ENCODE results near the gene HOXB7. TPM values are rescaled to one million over a fixed set of nuclear protein-coding genes. Genes with fewer than 3 reads are reported as not detected.

HOXB7 gene
- total RNA-seq, 2 experiments from 2014 or later = 9.2 to 16.3 TPM

DNA sequence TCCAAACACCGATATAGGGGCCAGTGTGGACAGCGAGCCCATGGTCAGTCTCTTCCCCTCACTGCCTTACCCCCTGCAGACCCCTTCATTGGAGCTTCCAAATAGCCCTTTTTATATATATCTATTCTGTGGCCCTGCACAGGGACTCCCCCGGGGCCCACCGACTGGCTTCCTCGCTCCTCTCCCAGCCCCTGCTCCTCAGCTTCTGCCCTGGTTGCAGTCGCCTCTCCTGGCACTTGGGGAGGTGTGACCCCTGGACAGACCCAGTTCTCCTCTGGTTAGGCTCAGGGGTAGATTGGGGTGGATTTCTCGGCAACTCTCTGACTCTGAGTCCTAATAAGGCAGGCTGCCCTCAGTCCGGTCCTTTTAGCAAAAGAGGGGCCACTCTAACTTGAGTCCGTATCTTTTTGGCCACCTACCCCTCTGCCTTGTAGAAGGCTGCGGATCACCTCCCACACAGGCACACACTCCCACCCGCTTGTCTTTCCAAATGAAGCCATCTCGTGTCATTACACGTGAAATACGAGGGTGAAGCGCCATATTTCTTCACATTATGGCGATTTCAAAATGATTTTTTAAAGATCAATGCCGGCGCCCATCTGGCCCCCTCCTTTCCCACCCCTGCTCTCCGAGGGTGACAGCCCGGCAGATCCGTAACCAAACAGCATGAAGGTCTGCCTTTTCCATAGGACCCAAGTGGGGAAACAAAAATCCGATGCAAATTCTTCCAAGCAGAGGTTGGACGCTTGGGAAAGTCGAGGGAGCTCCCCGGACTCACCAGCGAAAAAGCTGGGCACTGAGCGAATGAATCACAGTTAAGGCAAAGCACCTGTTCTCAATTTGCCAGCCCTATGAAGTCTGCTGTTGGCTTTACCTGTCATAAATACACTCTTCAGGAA is 17.1 kb upstream of the HOXB7 start:
- Histone ChIP-seq H3K4me3 (ENCODE audit: low read depth, low read length, poor library complexity, severe bottlenecking) (no peak overlapping the region), H3K9me2 (ENCODE audit: insufficient read depth, low read length) (no peaks in the 10 kb centered on the region), H3K79me2 (ENCODE audit: insufficient read depth, low read depth, low read length) (no peaks in the 10 kb centered on the region), H4K20me1 (ENCODE audit: insufficient read depth, low read length) (no peaks in the 10 kb centered on the region), H3K4me1 (ENCODE audit: insufficient read depth, low read length, poor library complexity, severe bottlenecking) (no peaks in the 10 kb centered on the region), H3K9me3 (ENCODE audit: low read length) (no peaks in the 10 kb centered on the region), H2AFZ (ENCODE audit: low read length) (no peak overlapping the region), H3K4me2 (ENCODE audit: low read length) (no peak overlapping the region), H3K27ac (ENCODE audit: low read depth, low read length, poor library complexity, severe bottlenecking) (no peak overlapping the region), H3K36me3 (ENCODE audit: insufficient read depth, low read length) (no peaks in the 10 kb centered on the region)
- BruUV-seq (replicated peaks) = no TSS peak
- no peak for DNase-seq (ENCODE audit: low spot score)
- POLR2A ChIA-PET = no interaction called here
- CTCF ChIA-PET (ENCODE audit: unreplicated experiment) = no interaction called here
- TF ChIP-seq CTCF (conservative IDR thresholded peaks at IDR 0.05; ENCODE audit: low read length) = no peak
- TF ChIP-seq EZH2phosphoT487 (IDR thresholded peaks at IDR 0.05; ENCODE audit: borderline replicate concordance, low read depth, low read length) = no peak
- intact Hi-C loops (cut with micrococcal nuclease; ENCODE audit: unreplicated experiment) = no loop called here

DNA sequence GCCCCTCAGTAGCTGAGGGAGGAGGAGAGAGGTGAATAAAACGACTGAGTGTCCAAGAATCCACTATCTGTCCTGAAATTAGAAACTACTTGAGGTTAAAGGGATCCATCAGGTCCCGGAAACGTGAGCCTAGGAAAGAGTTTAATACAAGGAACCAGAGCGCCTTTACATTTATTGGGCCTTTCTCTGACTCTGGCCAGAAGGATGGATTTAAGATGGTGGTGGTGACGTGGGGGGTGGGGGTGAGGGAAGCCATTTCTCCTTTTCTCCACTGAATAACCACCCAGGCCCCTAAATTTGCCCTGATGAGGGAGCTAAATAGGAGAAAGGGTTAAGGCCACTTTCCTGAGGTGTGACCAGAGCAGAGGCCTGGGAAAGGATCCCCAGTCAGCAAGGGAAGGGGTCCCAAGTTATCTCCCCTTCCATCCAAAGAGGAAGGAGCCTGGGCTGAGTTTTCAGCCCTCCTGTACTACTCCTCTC is 16.3 kb upstream of the HOXB7 start:
- Histone ChIP-seq H3K4me2 (ENCODE audit: low read length) (no peak overlapping the region), H3K79me2 (ENCODE audit: insufficient read depth, low read depth, low read length) (no peaks in the 10 kb centered on the region)

More for the DNA sequence above, 16.3 kb upstream of the HOXB7 start:
- TF ChIP-seq CTCF (conservative IDR thresholded peaks at IDR 0.05; ENCODE audit: low read length) (no peak), EZH2phosphoT487 (IDR thresholded peaks at IDR 0.05; ENCODE audit: borderline replicate concordance, low read depth, low read length) (no peak)
- H3K4me1 ChIP-seq (ENCODE audit: insufficient read depth, low read length, poor library complexity, severe bottlenecking) = no peaks in the 10 kb centered on the region
- H2AFZ ChIP-seq (ENCODE audit: low read length) = no peak overlapping the region
- H3K9me2 ChIP-seq (ENCODE audit: insufficient read depth, low read length) = no peaks in the 10 kb centered on the region
- ChIA-PET POLR2A (no interaction called here), CTCF (ENCODE audit: unreplicated experiment) (no interaction called here)
- H3K27ac ChIP-seq (ENCODE audit: low read depth, low read length, poor library complexity, severe bottlenecking) = no peak overlapping the region
- no TSS peak for BruUV-seq (replicated peaks)
- H3K9me3 ChIP-seq (ENCODE audit: low read length) = no peaks in the 10 kb centered on the region
- no peak for DNase-seq (ENCODE audit: low spot score)
- no peaks in the 10 kb centered on the region for H3K36me3 ChIP-seq (ENCODE audit: insufficient read depth, low read length)
- intact Hi-C loops (cut with micrococcal nuclease; ENCODE audit: unreplicated experiment) = no loop called here
- no peak overlapping the region for H3K4me3 ChIP-seq (ENCODE audit: low read depth, low read length, poor library complexity, severe bottlenecking)
- H4K20me1 ChIP-seq (ENCODE audit: insufficient read depth, low read length) = no peaks in the 10 kb centered on the region

Data from OCI-LY7 (cell line).